SK-N-MC (cell line): Measurements from ENCODE around the gene SPOUT1.

Experiments used
- EZH2 ChIP-seq: fragments of 200-600 bp; sonication (generic); IDR thresholded peaks from one replicate; pipeline ENCODE4 v1.6.1; 2017; ENCODE audit warnings: antibody characterized with exemption
- POLR2AphosphoS5 ChIP-seq: IDR thresholded peaks from 2 replicates; pipeline ENCODE4 v1.6.1; 2012; ENCODE audit warnings: mild to moderate bottlenecking, low read depth, low read length, borderline replicate concordance

DNA sequence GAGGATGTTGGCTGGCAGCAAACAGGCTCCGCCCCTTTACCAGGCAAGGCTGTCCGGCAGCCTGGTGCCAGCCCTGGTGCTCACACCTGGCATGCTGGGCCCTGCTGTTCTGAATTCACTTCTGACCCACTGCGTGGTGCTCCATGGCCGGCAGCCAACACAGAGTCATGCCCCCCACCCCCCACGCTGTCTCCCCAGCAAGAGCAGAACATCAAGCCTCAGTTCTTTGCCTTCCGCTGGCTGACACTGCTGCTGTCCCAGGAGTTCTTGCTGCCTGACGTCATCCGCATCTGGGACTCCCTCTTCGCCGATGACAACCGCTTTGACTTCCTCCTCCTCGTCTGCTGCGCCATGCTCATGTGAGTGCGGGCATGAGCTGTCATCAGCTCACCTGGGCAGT, 23.9 kb downstream of the SPOUT1 start:
- no peak for TF ChIP-seq EZH2
- TF ChIP-seq POLR2AphosphoS5: no peak
